ENCODE measurements around the gene CLCC1.
A peak's percentile ranks its signal among the peaks of the same experiment; 100 is the strongest.
"Not testable (repeated sequence)": the region's sequence is repeated elsewhere in the genome, so short reads cannot be mapped to it uniquely, and the experiment has no call there.

The CLCC1 gene

GRCh38 chr1:108963052-108963686, at the start of gene CLCC1:
TSS of gene CLCC1 (minus strand) at chr1:108963484. CDS start at chr1:108950437, 13,047 bp downstream.
- peak; percentile 84 for DNase-seq

GRCh38 chr1:109011335-109011734, 48.1 kb upstream of the CLCC1 start:
- no peak for DNase-seq

GRCh38 chr1:108996622-108997021, 33.3 kb upstream of the CLCC1 start:
- not testable (repeated sequence) for DNase-seq

GRCh38 chr1:108983114-108983513, 19.8 kb upstream of the CLCC1 start:
- DNase-seq = no peak

GRCh38 chr1:108976658-108977057, 13.4 kb upstream of the CLCC1 start:
- DNase-seq = no peak

- no peak for DNase-seq
Measured at GRCh38 chr1:108972951-108973350, 9.7 kb upstream of the CLCC1 start.

- no peak for DNase-seq
Measured at GRCh38 chr1:108969346-108969745, 6.1 kb upstream of the CLCC1 start.

- peak; percentile 19 for DNase-seq
Measured at GRCh38 chr1:108962681-108963051, 618 bp downstream of the CLCC1 start.

GRCh38 chr1:108961752-108962486, 1.4 kb downstream of the CLCC1 start:
- no peak for DNase-seq

GRCh38 chr1:108961198-108961597, 2.1 kb downstream of the CLCC1 start:
- no peak for DNase-seq

- no peak for DNase-seq
Measured at GRCh38 chr1:108960719-108961118, 2.6 kb downstream of the CLCC1 start.

- DNase-seq = no peak
Measured at GRCh38 chr1:108957888-108958287, 5.4 kb downstream of the CLCC1 start.

- DNase-seq = no peak
Measured at GRCh38 chr1:108955881-108956280, 7.4 kb downstream of the CLCC1 start.

- no peak for DNase-seq
Measured at GRCh38 chr1:108955111-108955510, 8.2 kb downstream of the CLCC1 start.

GRCh38 chr1:108953452-108953851, 9.8 kb downstream of the CLCC1 start:
- no peak for DNase-seq

GRCh38 chr1:108951242-108951641, 12.0 kb downstream of the CLCC1 start:
- DNase-seq = no peak

- DNase-seq = no peak
Measured at GRCh38 chr1:108949044-108949443, 14.2 kb downstream of the CLCC1 start.

GRCh38 chr1:108947871-108948525, 15.3 kb downstream of the CLCC1 start:
- DNase-seq = no peak

- no peak for DNase-seq
Measured at GRCh38 chr1:108936170-108936569, 27.1 kb downstream of the CLCC1 start.

GRCh38 chr1:108933944-108934343, 29.3 kb downstream of the CLCC1 start:
- no peak for DNase-seq

GRCh38 chr1:108927565-108927964, 35.7 kb downstream of the CLCC1 start:
- not testable (repeated sequence) for DNase-seq

GRCh38 chr1:108925920-108926319, 37.4 kb downstream of the CLCC1 start:
- no peak for DNase-seq

GRCh38 chr1:108916788-108917187, 46.5 kb downstream of the CLCC1 start:
- no peak for DNase-seq
